Suprapubic skin (tissue), 4 donors: ENCODE measurements around the gene KRT9. TPM values are rescaled to one million over a fixed set of nuclear protein-coding genes. Genes with fewer than 3 reads are reported as not detected.
A peak's percentile ranks its signal among the peaks of the same experiment; 100 is the strongest.
"Not testable (repeated sequence)": the region's sequence is repeated elsewhere in the genome, so short reads cannot be mapped to it uniquely, and the experiment has no call there.

Experiments
- DNase-seq, 2 donors: peaks; one replicate each; pipeline ENCODE4 v3.0.0-alpha.2; 2019; ENCODE audit warnings: low spot score in 2 of 2
- H3K27ac ChIP-seq: fragments of 200-600 bp; sonication (generic); one replicate; pipeline ENCODE4 v1.5.1; 2019
- H3K27me3 ChIP-seq: fragments of 200-600 bp; sonication (generic); one replicate; pipeline ENCODE4 v1.5.1; 2019
- H3K36me3 ChIP-seq: fragments of 200-600 bp; sonication (generic); one replicate; pipeline ENCODE4 v1.5.1; 2019
- H3K4me1 ChIP-seq: fragments of 200-600 bp; sonication (generic); one replicate; pipeline ENCODE4 v1.5.1; 2019
- H3K4me3 ChIP-seq: fragments of 200-600 bp; sonication (generic); one replicate; pipeline ENCODE4 v1.5.1; 2019; ENCODE audit warnings: mild to moderate bottlenecking
- H3K9me3 ChIP-seq: fragments of 200-600 bp; sonication (generic); one replicate; pipeline ENCODE4 v1.5.1; 2019
- CTCF ChIP-seq, 2 donors: fragments of 200-600 bp in 1 of 2; fragments of 450-650 bp in 1 of 2; sonication (generic) in 1 of 2; IDR thresholded peaks; one replicate each; pipeline ENCODE4 v1.5.1; 2016 to 2019; ENCODE audit warnings: antibody characterized with exemption in 2 of 2, mild to moderate bottlenecking in 1 of 2, moderate library complexity in 1 of 2
- EP300 ChIP-seq: sonication (generic); formaldehyde crosslinking; IDR thresholded peaks from one replicate; pipeline ENCODE4 v1.6.1; 2017; ENCODE audit warnings: antibody characterized with exemption
- POLR2A ChIP-seq, 2 donors: fragments of 450-650 bp; IDR thresholded peaks; one replicate each; pipeline ENCODE4 v1.6.1; 2017; ENCODE audit warnings: antibody characterized with exemption in 2 of 2, mild to moderate bottlenecking in 2 of 2, moderate library complexity in 2 of 2
- POLR2AphosphoS5 ChIP-seq, 3 donors: sonication (generic); formaldehyde crosslinking; IDR thresholded peaks; one replicate each; pipeline ENCODE4 v1.6.1; 2017; ENCODE audit warnings: antibody characterized with exemption in 3 of 3
- WGBS: methylation state at CpG from one replicate; pipeline ENCODE4 v1.1.5; 2018; 5-methylcytosine and 5-hydroxymethylcytosine counted together
- total RNA-seq, 4 donors: library from RNA; depleted of rRNA; stranded (reverse); fragments of >200 nt; gene quantifications; one replicate each; pipeline ENCODE4 v1.1.0, GENCODE V29; 2016

Gene KRT9
- total RNA-seq, 4 donors from 2014 or later: 0.68 to 1.6 (median 0.82) TPM

GRCh38 chr17:41580687-41581365 is 9.0 kb upstream of the KRT9 start:
- H3K27ac ChIP-seq: peak overlapping the region; percentile 84
- H3K9me3 ChIP-seq: no peaks in the 10 kb centered on the region
- H3K36me3 ChIP-seq: no peaks in the 10 kb centered on the region
- peaks cover 9% of the 10 kb centered on the region for H3K27me3 ChIP-seq
- TF ChIP-seq EP300 (no peak), CTCF (IDR thresholded peaks at IDR 0.05) (no peak), POLR2AphosphoS5 (IDR thresholded peaks at IDR 0.05) (peak in 1 of 3 donors; percentile 5), POLR2A (IDR thresholded peaks at IDR 0.05) (no peak)
- no peak overlapping the region for H3K4me3 ChIP-seq
- no peak for DNase-seq
- peaks cover 27% of the 10 kb centered on the region for H3K4me1 ChIP-seq
- WGBS: 19% methylated on average over 1 of the region's 1 CpG

DNA sequence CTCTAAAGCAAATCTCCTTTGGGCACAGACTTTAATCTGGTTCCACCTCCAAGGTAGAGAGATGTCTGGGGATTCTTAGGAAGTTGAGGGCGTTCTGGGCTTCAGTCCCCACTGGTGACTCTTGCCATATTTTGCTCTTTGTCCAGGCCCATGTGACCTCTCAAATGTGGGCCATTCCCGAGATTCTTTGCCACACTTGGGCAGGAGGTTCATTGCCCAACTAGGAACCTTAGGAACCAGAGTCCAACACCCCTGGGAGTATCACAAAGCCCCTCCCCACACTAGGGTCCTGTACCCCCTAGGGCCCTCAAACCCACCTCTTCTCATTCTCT is 8.4 kb upstream of the KRT9 start:
- WGBS: 67% methylated on average over 2 of the region's 2 CpGs
- Histone ChIP-seq H3K9me3 (no peaks in the 10 kb centered on the region), H3K36me3 (no peaks in the 10 kb centered on the region), H3K4me1 (peaks cover 26% of the 10 kb centered on the region), H3K27ac (peak overlapping the region; percentile 84), H3K4me3 (no peak overlapping the region), H3K27me3 (peaks cover 9% of the 10 kb centered on the region)
- DNase-seq: no peak
- TF ChIP-seq CTCF (IDR thresholded peaks at IDR 0.05) (no peak), EP300 (no peak), POLR2AphosphoS5 (IDR thresholded peaks at IDR 0.05) (no peak), POLR2A (IDR thresholded peaks at IDR 0.05) (no peak)

- WGBS: 44% methylated on average over 13 of the region's 18 CpGs
- peak overlapping the region; percentile 84 for H3K27ac ChIP-seq
- TF ChIP-seq CTCF (IDR thresholded peaks at IDR 0.05): peak; percentile 75 to 87
- TF ChIP-seq POLR2A (IDR thresholded peaks at IDR 0.05): no peak
- TF ChIP-seq POLR2AphosphoS5 (IDR thresholded peaks at IDR 0.05): no peak
- no peak for TF ChIP-seq EP300
- H3K36me3 ChIP-seq: no peaks in the 10 kb centered on the region
- no peak overlapping the region for H3K4me3 ChIP-seq
- peaks cover 20% of the 10 kb centered on the region for H3K4me1 ChIP-seq
- peak; percentile 83 to 89 for DNase-seq
- peaks cover 9% of the 10 kb centered on the region for H3K27me3 ChIP-seq
- H3K9me3 ChIP-seq: no peaks in the 10 kb centered on the region
Observed at GRCh38 chr17:41579484-41580243, 7.8 kb upstream of the KRT9 start.

- 56% methylated on average over 5 of the region's 5 CpGs for WGBS
- peaks cover 20% of the 10 kb centered on the region for H3K4me1 ChIP-seq
- H3K27ac ChIP-seq: peak overlapping the region; percentile 84
- no peaks in the 10 kb centered on the region for H3K36me3 ChIP-seq
- no peak overlapping the region for H3K4me3 ChIP-seq
- H3K27me3 ChIP-seq: peaks cover 9% of the 10 kb centered on the region
- no peaks in the 10 kb centered on the region for H3K9me3 ChIP-seq
- TF ChIP-seq CTCF (IDR thresholded peaks at IDR 0.05) (no peak), POLR2AphosphoS5 (IDR thresholded peaks at IDR 0.05) (no peak), EP300 (no peak), POLR2A (IDR thresholded peaks at IDR 0.05) (no peak)
- DNase-seq: no peak
Observed at GRCh38 chr17:41578971-41579370, 7.1 kb upstream of the KRT9 start.

GRCh38 chr17:41578538-41578937 is 6.7 kb upstream of the KRT9 start:
- no peak overlapping the region for H3K4me3 ChIP-seq
- H3K4me1 ChIP-seq: peaks cover 20% of the 10 kb centered on the region
- no peaks in the 10 kb centered on the region for H3K36me3 ChIP-seq
- no peak for TF ChIP-seq EP300
- no peak for TF ChIP-seq POLR2A (IDR thresholded peaks at IDR 0.05)
- TF ChIP-seq CTCF (IDR thresholded peaks at IDR 0.05): no peak
- no peak for TF ChIP-seq POLR2AphosphoS5 (IDR thresholded peaks at IDR 0.05)
- H3K9me3 ChIP-seq: no peaks in the 10 kb centered on the region
- H3K27me3 ChIP-seq: peaks cover 13% of the 10 kb centered on the region
- no peak overlapping the region for H3K27ac ChIP-seq
- WGBS: 72% methylated on average over 1 of the region's 1 CpG
- no peak for DNase-seq

DNA sequence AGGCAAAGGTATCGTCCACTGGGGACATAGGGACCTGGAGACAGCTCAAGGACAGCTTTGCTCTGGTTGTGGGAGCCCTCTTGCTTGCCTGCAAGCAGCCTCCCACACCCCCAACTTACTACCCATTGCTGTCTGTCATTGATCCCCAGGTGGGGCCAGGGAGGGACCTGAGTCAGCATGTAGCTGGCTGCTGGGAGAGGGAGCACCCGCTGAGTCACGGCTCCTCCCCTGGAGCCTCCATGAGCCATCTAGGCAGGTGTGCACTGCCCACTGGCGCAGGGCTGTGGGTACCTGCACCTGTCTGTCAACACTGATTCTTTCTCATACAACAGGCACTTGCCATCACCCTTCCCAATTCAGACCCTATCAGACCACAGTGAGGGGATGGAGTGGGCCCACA is 4.9 kb upstream of the KRT9 start:
- H3K9me3 ChIP-seq, H3K27ac ChIP-seq, H3K4me3 ChIP-seq, H3K36me3 ChIP-seq, DNase-seq: not testable (repeated sequence)
- H3K27me3 ChIP-seq: peaks cover 25% of the 10 kb centered on the region
- no CpG with 5 or more reads among the region's 4 CpGs for whole genome bisulfite sequencing
- peaks cover 20% of the 10 kb centered on the region for H3K4me1 ChIP-seq
